ENCODE measurements around the gene CCDC59. TPM values are rescaled to one million over a fixed set of nuclear protein-coding genes. Genes with fewer than 3 reads are reported as not detected.

CCDC59 gene
- polyA plus RNA-seq, 1 donor (not counting 4 experiments of a cell fraction or from before 2014, with no cell fraction given), result 29.5 TPM

DNA sequence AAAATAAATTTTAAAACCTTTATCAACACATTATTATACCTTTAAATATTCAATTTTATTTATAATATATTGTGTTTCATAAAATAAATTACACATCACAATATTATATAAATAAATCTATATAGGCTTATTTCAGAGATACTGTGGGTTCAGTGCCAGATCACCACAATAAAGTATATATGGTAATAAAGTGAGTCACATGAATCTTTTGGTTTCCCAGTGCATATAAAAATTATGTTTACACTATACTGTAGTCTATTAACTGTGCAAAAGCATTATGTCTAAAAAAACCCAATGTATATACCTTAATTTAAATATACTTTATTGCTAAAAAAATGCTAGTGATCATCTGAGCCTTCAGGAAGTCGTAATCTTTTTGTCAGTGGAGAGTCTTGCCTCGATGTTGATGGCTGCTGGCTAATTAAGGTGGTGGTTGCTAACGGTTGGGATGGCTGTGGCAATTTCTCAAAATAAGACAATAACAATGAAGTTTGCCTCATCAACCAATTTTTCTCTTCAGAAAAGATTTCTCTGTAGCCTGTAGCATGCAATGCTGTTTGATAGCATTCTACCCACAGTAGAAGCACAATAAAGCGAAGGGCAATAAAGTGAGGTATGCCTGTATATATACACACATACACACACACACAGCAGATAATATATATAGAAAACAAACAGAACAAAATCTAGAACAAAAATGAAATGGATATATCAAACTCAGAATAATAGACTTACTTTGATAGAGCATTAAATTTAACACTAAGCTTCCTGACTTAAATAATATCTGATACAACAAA, 32.4 kb downstream of the CCDC59 start:
- TF ChIP-seq, protein P1, sequence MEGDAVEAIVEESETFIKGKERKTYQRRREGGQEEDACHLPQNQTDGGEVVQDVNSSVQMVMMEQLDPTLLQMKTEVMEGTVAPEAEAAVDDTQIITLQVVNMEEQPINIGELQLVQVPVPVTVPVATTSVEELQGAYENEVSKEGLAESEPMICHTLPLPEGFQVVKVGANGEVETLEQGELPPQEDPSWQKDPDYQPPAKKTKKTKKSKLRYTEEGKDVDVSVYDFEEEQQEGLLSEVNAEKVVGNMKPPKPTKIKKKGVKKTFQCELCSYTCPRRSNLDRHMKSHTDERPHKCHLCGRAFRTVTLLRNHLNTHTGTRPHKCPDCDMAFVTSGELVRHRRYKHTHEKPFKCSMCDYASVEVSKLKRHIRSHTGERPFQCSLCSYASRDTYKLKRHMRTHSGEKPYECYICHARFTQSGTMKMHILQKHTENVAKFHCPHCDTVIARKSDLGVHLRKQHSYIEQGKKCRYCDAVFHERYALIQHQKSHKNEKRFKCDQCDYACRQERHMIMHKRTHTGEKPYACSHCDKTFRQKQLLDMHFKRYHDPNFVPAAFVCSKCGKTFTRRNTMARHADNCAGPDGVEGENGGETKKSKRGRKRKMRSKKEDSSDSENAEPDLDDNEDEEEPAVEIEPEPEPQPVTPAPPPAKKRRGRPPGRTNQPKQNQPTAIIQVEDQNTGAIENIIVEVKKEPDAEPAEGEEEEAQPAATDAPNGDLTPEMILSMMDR (optimal IDR thresholded peaks at IDR 0.05 in 1 of 3, IDR thresholded peaks at IDR 0.05 in 1 of 3, conservative IDR thresholded peaks at IDR 0.05 in 1 of 3; ENCODE audit: extremely low read depth in 1 of 3, insufficient read depth in 2 of 3, low read length in 3 of 3), result no peak
- H3K27ac ChIP-seq (ENCODE audit: control insufficient read depth, insufficient read depth, low read length), result no peak overlapping the region
- no peaks in the 10 kb centered on the region for H3K9me3 ChIP-seq (ENCODE audit: control insufficient read depth, low read depth, low read length)
- DNase-seq (ENCODE audit: low read depth, low spot score) (no peak), FAIRE-seq (no peak)
- no peak overlapping the region for H3K9ac ChIP-seq (ENCODE audit: control insufficient read depth, extremely low read depth, insufficient read depth, low read length)
- no peaks in the 10 kb centered on the region for H4K20me1 ChIP-seq (ENCODE audit: control insufficient read depth, extremely low read depth, insufficient read depth, low read length)
- H3K79me2 ChIP-seq (ENCODE audit: control insufficient read depth, insufficient read depth, low read length), result no peaks in the 10 kb centered on the region
- H3K36me3 ChIP-seq (ENCODE audit: control insufficient read depth in 2 of 2, extremely low read depth in 1 of 2, insufficient read depth in 2 of 2, low read length in 2 of 2), result no peaks in the 10 kb centered on the region
- H3K4me2 ChIP-seq (ENCODE audit: control insufficient read depth, extremely low read depth, insufficient read depth, low read depth, low read length), result no peak overlapping the region
- no peaks in the 10 kb centered on the region for H3K9me1 ChIP-seq (ENCODE audit: control insufficient read depth, extremely low read depth, insufficient read depth, low read length)
- H3K27me3 ChIP-seq (ENCODE audit: control insufficient read depth, extremely low read depth, insufficient read depth, low read length), result no peaks in the 10 kb centered on the region
- dilution Hi-C loops (cut with MboI; ENCODE audit: extremely low pct_ligation_motif_present, low sequenced_read_pairs), result no loop called here
- H2AFZ ChIP-seq (ENCODE audit: control insufficient read depth, low read length), result peak overlapping the region; percentile 15
- no peaks in the 10 kb centered on the region for H3K4me1 ChIP-seq (ENCODE audit: control insufficient read depth, extremely low read depth, insufficient read depth, low read length)
- no peak overlapping the region for H3K4me3 ChIP-seq (ENCODE audit: control insufficient read depth in 2 of 3, extremely low read depth in 1 of 3, insufficient read depth in 2 of 3, low read depth in 1 of 3, low read length in 3 of 3)

DNA sequence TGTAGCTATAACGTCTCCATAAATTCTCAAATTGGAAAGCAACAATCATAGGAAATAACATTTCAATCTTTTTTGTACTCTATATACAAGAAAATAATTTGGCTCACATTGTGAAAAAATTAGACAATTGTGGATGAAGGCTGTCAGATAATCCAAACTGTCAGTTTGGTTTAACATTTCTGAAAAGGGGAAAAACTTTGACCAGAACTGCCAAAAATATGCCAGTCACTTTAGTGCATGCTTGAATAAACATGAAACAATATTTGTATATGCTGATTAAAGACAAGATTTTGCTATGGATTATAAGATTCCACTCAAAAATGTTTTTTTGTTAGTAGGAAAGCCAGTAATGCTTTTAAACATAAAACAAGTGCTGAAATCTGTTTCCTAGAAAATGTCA, 38.9 kb downstream of the CCDC59 start:
- Histone ChIP-seq H3K79me2 (ENCODE audit: control insufficient read depth, insufficient read depth, low read length) (no peaks in the 10 kb centered on the region), H4K20me1 (ENCODE audit: control insufficient read depth, extremely low read depth, insufficient read depth, low read length) (no peaks in the 10 kb centered on the region), H3K4me1 (ENCODE audit: control insufficient read depth, extremely low read depth, insufficient read depth, low read length) (peaks cover 5% of the 10 kb centered on the region), H2AFZ (ENCODE audit: control insufficient read depth, low read length) (no peak overlapping the region), H3K27ac (ENCODE audit: control insufficient read depth, insufficient read depth, low read length) (no peak overlapping the region), H3K4me3 (ENCODE audit: control insufficient read depth in 2 of 3, extremely low read depth in 1 of 3, insufficient read depth in 2 of 3, low read depth in 1 of 3, low read length in 3 of 3) (no peak overlapping the region), H3K27me3 (ENCODE audit: control insufficient read depth, extremely low read depth, insufficient read depth, low read length) (no peaks in the 10 kb centered on the region), H3K4me2 (ENCODE audit: control insufficient read depth, extremely low read depth, insufficient read depth, low read depth, low read length) (no peak overlapping the region), H3K9me1 (ENCODE audit: control insufficient read depth, extremely low read depth, insufficient read depth, low read length) (no peaks in the 10 kb centered on the region), H3K36me3 (ENCODE audit: control insufficient read depth in 2 of 2, extremely low read depth in 1 of 2, insufficient read depth in 2 of 2, low read length in 2 of 2) (no peaks in the 10 kb centered on the region), H3K9ac (ENCODE audit: control insufficient read depth, extremely low read depth, insufficient read depth, low read length) (no peak overlapping the region), H3K9me3 (ENCODE audit: control insufficient read depth, low read depth, low read length) (no peaks in the 10 kb centered on the region)
- dilution Hi-C loops (cut with MboI; ENCODE audit: extremely low pct_ligation_motif_present, low sequenced_read_pairs), result no loop called here
- DNase-seq (ENCODE audit: low read depth, low spot score) (no peak), FAIRE-seq (no peak)
- TF ChIP-seq, protein P1 (optimal IDR thresholded peaks at IDR 0.05 in 1 of 3, IDR thresholded peaks at IDR 0.05 in 1 of 3, conservative IDR thresholded peaks at IDR 0.05 in 1 of 3; ENCODE audit: extremely low read depth in 1 of 3, insufficient read depth in 2 of 3, low read length in 3 of 3), result no peak

Measured in keratinocyte (primary cell).